ENCODE data around the gene HHIPL1.

The HHIPL1 gene

GRCh38 chr14:99683619-99684409 lies 38.9 kb downstream of the HHIPL1 start, which contains the start of gene CYP46A1:
CYP46A1 (plus strand) TSS chr14:99684298; CDS start chr14:99684418, 120 bp downstream.
- peak; percentile 100 for DNase-seq (ENCODE audit: low spot score)
- in situ Hi-C loops (cut with MboI; ENCODE audit: low sequenced_read_pairs, unreplicated experiment) = no loop called here

DNA sequence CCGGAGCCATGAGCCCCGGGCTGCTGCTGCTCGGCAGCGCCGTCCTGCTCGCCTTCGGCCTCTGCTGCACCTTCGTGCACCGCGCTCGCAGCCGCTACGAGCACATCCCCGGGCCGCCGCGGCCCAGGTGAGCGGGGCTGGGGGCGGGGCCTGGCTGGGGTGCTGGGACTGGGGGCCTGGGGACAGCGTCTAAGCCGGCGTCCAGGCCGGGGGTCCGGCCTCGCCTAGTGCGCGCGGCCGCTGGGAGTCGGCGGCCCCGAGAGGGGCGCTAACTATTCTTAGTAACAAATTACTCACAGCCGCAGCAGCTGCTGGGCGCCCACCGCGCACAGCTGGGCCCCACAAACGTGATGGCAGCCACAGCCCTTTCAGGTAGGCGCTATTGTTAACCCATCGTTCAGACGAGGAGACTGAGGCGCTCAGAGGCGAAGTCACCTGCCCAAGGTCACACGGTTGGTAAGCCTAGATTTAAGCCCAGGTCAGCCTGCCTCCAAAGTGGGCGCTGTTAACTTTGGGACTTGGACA lies 39.5 kb downstream of the HHIPL1 start:
- no peak for DNase-seq (ENCODE audit: low spot score)
- no peak for TF ChIP-seq CTCF (IDR thresholded peaks at IDR 0.05; ENCODE audit: borderline replicate concordance, control extremely low read depth, extremely low read depth, insufficient read depth, missing control alignments)
- in situ Hi-C loops (cut with MboI; ENCODE audit: low sequenced_read_pairs, unreplicated experiment) = no loop called here

More at GRCh38 chr14:99683619-99684409, 38.9 kb downstream of the HHIPL1 start, which contains the start of gene CYP46A1:
- no peak for TF ChIP-seq CTCF (IDR thresholded peaks at IDR 0.05; ENCODE audit: borderline replicate concordance, control extremely low read depth, extremely low read depth, insufficient read depth, missing control alignments)

- in situ Hi-C loops (cut with MboI; ENCODE audit: low sequenced_read_pairs, unreplicated experiment) = no loop called here
- no peak for DNase-seq (ENCODE audit: low spot score)
- no peak for TF ChIP-seq CTCF (IDR thresholded peaks at IDR 0.05; ENCODE audit: borderline replicate concordance, control extremely low read depth, extremely low read depth, insufficient read depth, missing control alignments)
These were observed 40.2 kb downstream of the HHIPL1 start for GRCh38 chr14:99685151-99685591.

DNA sequence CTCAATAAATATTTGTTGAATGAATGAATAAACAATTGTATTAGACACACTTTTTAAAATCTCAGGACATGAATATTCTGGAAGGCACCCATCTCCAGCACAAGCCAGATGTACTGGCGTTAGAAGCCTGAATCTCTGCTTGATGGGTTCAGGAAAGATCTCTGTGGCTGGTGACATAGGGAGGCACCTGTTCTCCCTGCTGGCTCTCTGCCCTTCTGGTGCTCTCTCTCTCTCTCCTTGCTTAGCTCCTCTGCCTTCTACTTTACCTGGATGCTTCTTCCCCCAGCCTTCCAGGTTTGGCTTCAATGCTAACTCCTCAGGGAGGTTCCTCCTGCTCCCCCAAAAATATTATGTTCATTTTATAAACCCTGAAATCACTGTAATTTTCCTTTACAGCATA lies 40.7 kb downstream of the HHIPL1 start:
- no peak for TF ChIP-seq CTCF (IDR thresholded peaks at IDR 0.05; ENCODE audit: borderline replicate concordance, control extremely low read depth, extremely low read depth, insufficient read depth, missing control alignments)
- no peak for DNase-seq (ENCODE audit: low spot score)
- in situ Hi-C loops (cut with MboI; ENCODE audit: low sequenced_read_pairs, unreplicated experiment) = no loop called here

DNA sequence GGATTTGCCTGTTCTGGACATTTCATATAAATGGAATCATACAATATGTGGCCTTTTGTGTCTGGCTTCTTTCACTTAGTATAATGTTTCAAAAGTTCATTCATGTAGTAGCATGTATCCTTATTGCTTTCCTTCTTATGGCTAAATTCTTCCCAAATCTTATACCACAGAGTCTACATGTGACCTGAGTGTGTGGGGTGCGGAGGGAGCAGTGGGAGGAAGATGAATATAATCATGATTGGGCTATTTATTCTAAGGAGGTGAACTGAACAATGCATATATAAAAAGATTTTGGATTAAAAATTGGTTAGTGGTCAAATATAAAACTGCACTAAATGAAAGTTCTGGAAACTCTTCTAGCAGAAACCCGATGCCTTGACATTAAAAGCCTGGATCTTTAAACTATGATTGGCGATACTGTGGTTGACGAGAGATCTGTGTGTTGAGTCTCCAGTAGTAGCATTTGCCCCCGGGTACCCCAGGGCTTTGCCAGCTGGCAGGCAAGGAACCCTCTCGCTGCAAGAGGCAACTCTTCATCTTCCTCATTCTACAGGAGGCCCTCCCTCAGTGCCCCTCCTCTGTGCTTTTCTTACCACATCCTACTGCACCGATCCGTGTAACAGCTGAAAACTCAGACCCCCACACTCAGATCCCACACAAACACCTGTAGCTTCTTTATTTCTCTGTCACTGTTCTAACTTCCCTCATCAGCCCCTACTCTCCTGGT lies 41.8 kb downstream of the HHIPL1 start:
- TF ChIP-seq CTCF (IDR thresholded peaks at IDR 0.05; ENCODE audit: borderline replicate concordance, control extremely low read depth, extremely low read depth, insufficient read depth, missing control alignments) = no peak
- peak; percentile 5 for DNase-seq (ENCODE audit: low spot score)
- in situ Hi-C loops (cut with MboI; ENCODE audit: low sequenced_read_pairs, unreplicated experiment) = no loop called here

Data from GM13976 (cell line).